SJCRH30 (cell line): ENCODE results near the gene CBR3. TPM values are rescaled to one million over a fixed set of nuclear protein-coding genes. Genes with fewer than 3 reads are reported as not detected.
A peak's percentile ranks its signal among the peaks of the same experiment; 100 is the strongest.
"Not testable (repeated sequence)": the region's sequence is repeated elsewhere in the genome, so short reads cannot be mapped to it uniquely, and the experiment has no call there.

Experiments used
- DNase-seq, 2 experiments: peaks; one replicate each; pipeline ENCODE4 v3.0.0-alpha.2; 2015 to 2020
- H3K27ac ChIP-seq: fragments of 250-450 bp; sonication (Bioruptor Pico); 2 replicates; pipeline ENCODE4 v1.5.1; 2020; ENCODE audit warnings: mild to moderate bottlenecking, moderate library complexity
- H3K27me3 ChIP-seq: fragments of 250-450 bp; sonication (Bioruptor Pico); 2 replicates; pipeline ENCODE4 v1.5.1; 2020; ENCODE audit warnings: mild to moderate bottlenecking, moderate library complexity
- H3K36me3 ChIP-seq: fragments of 250-450 bp; sonication (Bioruptor Pico); 2 replicates; pipeline ENCODE4 v1.5.1; 2020; ENCODE audit warnings: mild to moderate bottlenecking, moderate library complexity
- H3K4me1 ChIP-seq: fragments of 250-450 bp; sonication (Bioruptor Pico); 2 replicates; pipeline ENCODE4 v1.5.1; 2020; ENCODE audit warnings: mild to moderate bottlenecking, moderate library complexity
- H3K4me3 ChIP-seq: fragments of 250-450 bp; sonication (Bioruptor Pico); 2 replicates; pipeline ENCODE4 v1.5.1; 2020; ENCODE audit warnings: mild to moderate bottlenecking, moderate library complexity
- H3K9me3 ChIP-seq: fragments of 250-450 bp; sonication (Bioruptor Pico); replicated peaks from 2 replicates; pipeline ENCODE4 v1.5.1; 2020; ENCODE audit warnings: mild to moderate bottlenecking, moderate library complexity
- total RNA-seq: library from RNA; depleted of rRNA; stranded (reverse); fragments of >200 nt; shearing (Covaris generic); gene quantifications from 2 replicates; pipeline ENCODE4 v1.2.3, GENCODE V29; 2014; rRNA removed

CBR3 gene
- total RNA-seq = 2.2 and 2.4 TPM in 2 replicates

- DNase-seq = peak; percentile 41 to 54
- H3K4me1 ChIP-seq = peaks cover 5% of the 10 kb centered on the region; the same call in 1 of the 2 replicates
Observed at GRCh38 chr21:36134803-36135390, at the start of gene CBR3. Gene CBR3, plus strand, starts transcription at chr21:36135079. Its CDS starts 114 bp downstream, at chr21:36135193.

GRCh38 chr21:36087362-36088138 lies 47.3 kb upstream of the CBR3 start:
- Histone ChIP-seq H3K36me3 (no peaks in the 10 kb centered on the region), H3K4me3 (no peak overlapping the region), H3K9me3 (no peaks in the 10 kb centered on the region), H3K4me1 (peaks cover 7% of the 10 kb centered on the region; the same call in 1 of the 2 replicates), H3K27ac (no peak overlapping the region), H3K27me3 (no peaks in the 10 kb centered on the region)
- peak; percentile 36 to 46 for DNase-seq

More at GRCh38 chr21:36134803-36135390, at the start of gene CBR3:
- Histone ChIP-seq H3K27me3 (no peaks in the 10 kb centered on the region), H3K4me3 (peak within 1 kb of the TSS; percentile 65), H3K27ac (peak within 1 kb of the TSS; percentile 55), H3K9me3 (no peaks in the 10 kb centered on the region), H3K36me3 (0 out of 2 replicates have a peak, but pooled peaks cover 2% of the 10 kb centered on the region)

GRCh38 chr21:36089946-36090345 lies 44.9 kb upstream of the CBR3 start:
- Histone ChIP-seq H3K4me3 (no peak overlapping the region), H3K4me1 (peaks cover 7% of the 10 kb centered on the region; the same call in 1 of the 2 replicates), H3K36me3 (no peaks in the 10 kb centered on the region), H3K27me3 (no peaks in the 10 kb centered on the region), H3K9me3 (0 out of 2 replicates have a peak, but pooled peaks cover under 1% of the 10 kb centered on the region), H3K27ac (no peak overlapping the region)
- DNase-seq = no peak

GRCh38 chr21:36092681-36093080 lies 42.2 kb upstream of the CBR3 start:
- Histone ChIP-seq H3K9me3 (0 out of 2 replicates have a peak, but pooled peaks cover 4% of the 10 kb centered on the region), H3K4me1 (no peaks in the 10 kb centered on the region)
- no peak for DNase-seq

GRCh38 chr21:36093512-36093911 lies 41.4 kb upstream of the CBR3 start:
- no peak for DNase-seq
- H3K27ac ChIP-seq = no peak overlapping the region

More at GRCh38 chr21:36092681-36093080, 42.2 kb upstream of the CBR3 start:
- H3K27me3 ChIP-seq = no peaks in the 10 kb centered on the region
- H3K27ac ChIP-seq = no peak overlapping the region
- no peak overlapping the region for H3K4me3 ChIP-seq
- no peaks in the 10 kb centered on the region for H3K36me3 ChIP-seq

GRCh38 chr21:36096398-36097290 lies 38.2 kb upstream of the CBR3 start:
- DNase-seq = no peak
- no peaks in the 10 kb centered on the region for H3K36me3 ChIP-seq
- H3K27me3 ChIP-seq = no peaks in the 10 kb centered on the region
- no peak overlapping the region for H3K27ac ChIP-seq
- H3K4me1 ChIP-seq = no peaks in the 10 kb centered on the region
- H3K9me3 ChIP-seq = 0 out of 2 replicates have a peak, but pooled peaks cover 4% of the 10 kb centered on the region
- H3K4me3 ChIP-seq = no peak overlapping the region

More at GRCh38 chr21:36093512-36093911, 41.4 kb upstream of the CBR3 start:
- Histone ChIP-seq H3K27me3 (no peaks in the 10 kb centered on the region), H3K4me1 (no peaks in the 10 kb centered on the region), H3K4me3 (no peak overlapping the region), H3K36me3 (no peaks in the 10 kb centered on the region), H3K9me3 (0 out of 2 replicates have a peak, but pooled peaks cover 4% of the 10 kb centered on the region)

GRCh38 chr21:36097427-36098181 lies 37.3 kb upstream of the CBR3 start:
- 0 out of 2 replicates have a peak, but pooled peaks cover 4% of the 10 kb centered on the region for H3K9me3 ChIP-seq
- no peak for DNase-seq

GRCh38 chr21:36098182-36098532 lies 36.7 kb upstream of the CBR3 start:
- no peak for DNase-seq
- no peak overlapping the region for H3K4me3 ChIP-seq
- no peaks in the 10 kb centered on the region for H3K4me1 ChIP-seq
- 0 out of 2 replicates have a peak, but pooled peaks cover 4% of the 10 kb centered on the region for H3K9me3 ChIP-seq
- no peak overlapping the region for H3K27ac ChIP-seq
- H3K27me3 ChIP-seq = no peaks in the 10 kb centered on the region
- no peaks in the 10 kb centered on the region for H3K36me3 ChIP-seq

More at GRCh38 chr21:36097427-36098181, 37.3 kb upstream of the CBR3 start:
- Histone ChIP-seq H3K27ac (no peak overlapping the region), H3K4me3 (no peak overlapping the region), H3K27me3 (no peaks in the 10 kb centered on the region), H3K4me1 (no peaks in the 10 kb centered on the region), H3K36me3 (no peaks in the 10 kb centered on the region)

- H3K9me3 ChIP-seq = 0 out of 2 replicates have a peak, but pooled peaks cover 4% of the 10 kb centered on the region
- H3K4me1 ChIP-seq = no peaks in the 10 kb centered on the region
- no peaks in the 10 kb centered on the region for H3K27me3 ChIP-seq
- H3K36me3 ChIP-seq = no peaks in the 10 kb centered on the region
- H3K27ac ChIP-seq = no peak overlapping the region
- no peak overlapping the region for H3K4me3 ChIP-seq
- DNase-seq = no peak
Observed at GRCh38 chr21:36099000-36099399, 35.9 kb upstream of the CBR3 start.

- not testable (repeated sequence) for H3K27ac ChIP-seq, DNase-seq, H3K4me1 ChIP-seq, H3K36me3 ChIP-seq, H3K27me3 ChIP-seq, H3K4me3 ChIP-seq, H3K9me3 ChIP-seq
Observed at GRCh38 chr21:36099695-36100211, 35.1 kb upstream of the CBR3 start.

GRCh38 chr21:36100971-36101641 lies 33.8 kb upstream of the CBR3 start:
- Histone ChIP-seq H3K9me3 (no peaks in the 10 kb centered on the region), H3K36me3 (no peaks in the 10 kb centered on the region), H3K4me3 (no peak overlapping the region), H3K4me1 (no peaks in the 10 kb centered on the region), H3K27me3 (no peaks in the 10 kb centered on the region), H3K27ac (no peak overlapping the region)
- DNase-seq = no peak

GRCh38 chr21:36103434-36103833 lies 31.4 kb upstream of the CBR3 start:
- Histone ChIP-seq H3K27ac (no peak overlapping the region), H3K27me3 (no peaks in the 10 kb centered on the region), H3K9me3 (no peaks in the 10 kb centered on the region), H3K4me1 (no peaks in the 10 kb centered on the region), H3K4me3 (no peak overlapping the region), H3K36me3 (no peaks in the 10 kb centered on the region)
- DNase-seq = no peak
